Body of pancreas (tissue), 4 donors: ENCODE measurements around the gene MRPS18A.

Source experiments
- CTCF ChIP-seq, 7 experiments: fragments of 450-650 bp in 4 of 7; fragments of 200-600 bp in 3 of 7; sonication (generic) in 3 of 7; IDR thresholded peaks; one replicate each; pipeline ENCODE4 v1.5.1; 2016 to 2019; ENCODE audit warnings: antibody characterized with exemption in 7 of 7
- POLR2A ChIP-seq, 3 donors: fragments of 450-650 bp; IDR thresholded peaks; one replicate each; pipeline ENCODE4 v1.6.1; 2016; ENCODE audit warnings: antibody characterized with exemption in 3 of 3, mild to moderate bottlenecking in 2 of 3

GRCh38 chr6:43628393-43629103 lies 59.0 kb downstream of the MRPS18A start:
- TF ChIP-seq CTCF (IDR thresholded peaks at IDR 0.05) (no peak), POLR2A (IDR thresholded peaks at IDR 0.05) (peak in 1 of 3 donors; percentile 23)
